IMR-90 (cell line): ENCODE measurements around the gene TRIM28. TPM values are rescaled to one million over a fixed set of nuclear protein-coding genes. Genes with fewer than 3 reads are reported as not detected.

ENCODE experiments used
- ATAC-seq: fragments of 200-7000 bp; cut with Tn5 transposase; 2 replicates; pipeline ENCODE4 v1.9.1; 2020; ENCODE audit warnings: low read depth, mild to moderate bottlenecking, moderate library complexity
- BruUV-seq: library from RNA; stranded (reverse); fragments of 400-500 nt; replicated peaks from 2 replicates; lab custom pipeline; 2021; lab: Mats Ljungman, UMichigan
- CTCF ChIA-PET: fragments of 300-600 bp; formaldehyde crosslinking; extraction: SDS; loops from one replicate; lab custom pipeline; 2021; ENCODE audit warnings: antibody characterized with exemption; lab: Yijun Ruan, JAX
- POLR2A ChIA-PET: fragments of 300-600 bp; sonication (Branson Sonifier 250); formaldehyde crosslinking; loops from one replicate; lab custom pipeline; 2022; ENCODE audit warnings: antibody characterized with exemption; ENCODE audit not compliant: unreplicated experiment; lab: Charles Lee
- DNase-seq: peaks from one replicate; pipeline ENCODE4 v3.0.0; 2013
- H2AFZ ChIP-seq: replicated peaks from 2 replicates; pipeline ENCODE3; 2013; ENCODE audit warnings: low read length, mild to moderate bottlenecking; ENCODE audit not compliant: poor library complexity
- H2AK5ac ChIP-seq: 2 replicates; pipeline ENCODE4 v1.6.1; 2013; ENCODE audit warnings: low read depth, low read length, inconsistent platforms
- H2AK9ac ChIP-seq: replicated peaks from 2 replicates; pipeline ENCODE3; 2013; ENCODE audit warnings: mild to moderate bottlenecking, low read depth, low read length, moderate library complexity; ENCODE audit not compliant: poor library complexity
- H2BK120ac ChIP-seq: 2 replicates; pipeline ENCODE4 v1.6.1; 2013; ENCODE audit warnings: low read depth, low read length, inconsistent platforms
- H2BK15ac ChIP-seq: 3 replicates; pipeline ENCODE4 v1.6.1; 2013; ENCODE audit warnings: low read depth, low read length, inconsistent platforms
- H2BK20ac ChIP-seq: 2 replicates; pipeline ENCODE4 v1.6.1; 2013; ENCODE audit warnings: low read depth, mild to moderate bottlenecking, inconsistent platforms, low read length, moderate library complexity
- H2BK5ac ChIP-seq: 2 replicates; pipeline ENCODE4 v1.6.1; 2013; ENCODE audit warnings: mild to moderate bottlenecking, low read depth, low read length, inconsistent platforms; ENCODE audit not compliant: poor library complexity, severe bottlenecking
- H3K14ac ChIP-seq: replicated peaks from 2 replicates; pipeline ENCODE4 v1.6.1; 2013; ENCODE audit warnings: low read depth, low read length, inconsistent platforms
- H3K18ac ChIP-seq: 2 replicates; pipeline ENCODE4 v1.6.1; 2013; ENCODE audit warnings: low read depth, low read length, control low read depth
- H3K23ac ChIP-seq: 2 replicates; pipeline ENCODE4 v1.6.1; 2013; ENCODE audit warnings: low read depth, low read length, inconsistent platforms
- H3K27ac ChIP-seq: 2 replicates; pipeline ENCODE4 v1.5.1; 2013; ENCODE audit warnings: mild to moderate bottlenecking, control low read depth, low read length; ENCODE audit not compliant: insufficient read depth
- H3K27me3 ChIP-seq: 2 replicates; pipeline ENCODE4 v1.6.1; 2013; ENCODE audit warnings: low read length; ENCODE audit not compliant: control insufficient read depth, insufficient read depth
- H3K36me3 ChIP-seq: 2 replicates; pipeline ENCODE4 v1.6.1; 2013; ENCODE audit warnings: low read length, mixed read lengths; ENCODE audit not compliant: control insufficient read depth, insufficient read depth
- H3K4ac ChIP-seq: 2 replicates; pipeline ENCODE4 v1.6.1; 2013; ENCODE audit warnings: low read depth, low read length, inconsistent platforms
- H3K4me1 ChIP-seq: 2 replicates; pipeline ENCODE4 v1.6.1; 2013; ENCODE audit warnings: low read length, mixed read lengths; ENCODE audit not compliant: control insufficient read depth, insufficient read depth
- H3K4me2 ChIP-seq: 2 replicates; pipeline ENCODE4 v1.6.1; 2013; ENCODE audit warnings: low read depth, mild to moderate bottlenecking, control low read depth, low read length, moderate library complexity
- H3K4me3 ChIP-seq: 2 replicates; pipeline ENCODE4 v1.5.1; 2013; ENCODE audit warnings: low read depth, mild to moderate bottlenecking, control low read depth, low read length, moderate library complexity; ENCODE audit not compliant: insufficient read depth
- H3K56ac ChIP-seq: 2 replicates; pipeline ENCODE4 v1.6.1; 2013; ENCODE audit warnings: low read length, inconsistent platforms; ENCODE audit not compliant: insufficient read depth; ENCODE audit errors: extremely low read depth
- H3K79me1 ChIP-seq, 2 experiments: 2 replicates each; pipeline ENCODE4 v1.6.1; 2013; ENCODE audit warnings: low read length in 2 of 2, inconsistent platforms in 1 of 2, low read depth in 1 of 2
- H3K9ac ChIP-seq: 2 replicates; pipeline ENCODE4 v1.6.1; 2013; ENCODE audit warnings: low read depth, low read length, control low read depth
- H3K9me1 ChIP-seq: 2 replicates; pipeline ENCODE4 v1.6.1; 2013; ENCODE audit warnings: low read length, inconsistent platforms; ENCODE audit not compliant: insufficient read depth
- H3K9me3 ChIP-seq: 2 replicates; pipeline ENCODE4 v1.6.1; 2013; ENCODE audit warnings: low read length; ENCODE audit not compliant: control insufficient read depth, insufficient read depth
- H4K20me1 ChIP-seq: 2 replicates; pipeline ENCODE4 v1.6.1; 2013; ENCODE audit warnings: low read length, inconsistent platforms; ENCODE audit not compliant: insufficient read depth
- H4K5ac ChIP-seq: 2 replicates; pipeline ENCODE4 v1.6.1; 2013; ENCODE audit warnings: mild to moderate bottlenecking, low read depth, low read length, control low read depth
- H4K8ac ChIP-seq, 2 experiments: 2 replicates each; pipeline ENCODE4 v1.6.1; 2013; ENCODE audit warnings: low read depth in 2 of 2, low read length in 2 of 2, control low read depth in 1 of 2, inconsistent platforms in 1 of 2
- H4K91ac ChIP-seq: 2 replicates; pipeline ENCODE4 v1.6.1; 2013; ENCODE audit warnings: low read depth, low read length, inconsistent platforms; ENCODE audit not compliant: insufficient read depth
- MAFK ChIP-seq: IDR thresholded peaks from 2 replicates; pipeline ENCODE4 v1.6.1; 2012; ENCODE audit warnings: low read depth, low read length, improper control_type of control experiment
- RAD21 ChIP-seq: IDR thresholded peaks from 2 replicates; pipeline ENCODE4 v1.6.1; 2012; ENCODE audit warnings: low read length, improper control_type of control experiment
- SMC3 ChIP-seq: fragments of 150-350 bp; IDR thresholded peaks from 2 replicates; pipeline ENCODE4 v1.6.1; 2016; ENCODE audit warnings: low read depth, mild to moderate bottlenecking, antibody characterized with exemption, low read length, moderate library complexity
- WGBS, 2 experiments: methylation state at CpG; one replicate each; pipeline versions ENCODE4 v1.1.5 to v1.1.7; 2013; ENCODE audit warnings: missing lambda C conversion rate in 2 of 2; ENCODE audit not compliant: insufficient read length in 1 of 2; ENCODE audit errors: extremely low coverage in 2 of 2; 5-methylcytosine and 5-hydroxymethylcytosine counted together
- dilution Hi-C: fragments of 300-500 bp; cut with HindIII; formaldehyde crosslinking; loops from one replicate; pipeline ENCODE4 v1.14.3; 2018; ENCODE audit warnings: low sequenced_read_pairs; ENCODE audit not compliant: unreplicated experiment
- in situ Hi-C: fragments of 300-500 bp; cut with MboI; formaldehyde crosslinking; loops from 3 replicates; pipeline ENCODE4 v1.14.3; 2019; ENCODE audit warnings: low sequenced_read_pairs, inconsistent platforms, mixed read lengths
- intact Hi-C: fragments of 100-400 bp; cut with micrococcal nuclease; formaldehyde crosslinking; loops from 2 replicates; pipeline ENCODE4 v1.10.0; 2022
- polyA plus RNA-seq, 3 experiments: library from polyadenylated mRNA; depleted of rRNA; stranded (reverse); fragments of >200 nt; gene quantifications; 2 replicates each; pipeline ENCODE4 v1.2.3, GENCODE V29; 2012; ENCODE audit warnings: low replicate concordance in 1 of 3
- total RNA-seq: library from RNA; depleted of rRNA; stranded (reverse); fragments of >200 nt; gene quantifications from 2 replicates; pipeline ENCODE4 v1.2.3, GENCODE V29; 2012

Gene TRIM28
- total and polyA plus RNA-seq, 2 of the 4 experiments (the other 2 are of a cell fraction): 349 to 465 TPM

DNA sequence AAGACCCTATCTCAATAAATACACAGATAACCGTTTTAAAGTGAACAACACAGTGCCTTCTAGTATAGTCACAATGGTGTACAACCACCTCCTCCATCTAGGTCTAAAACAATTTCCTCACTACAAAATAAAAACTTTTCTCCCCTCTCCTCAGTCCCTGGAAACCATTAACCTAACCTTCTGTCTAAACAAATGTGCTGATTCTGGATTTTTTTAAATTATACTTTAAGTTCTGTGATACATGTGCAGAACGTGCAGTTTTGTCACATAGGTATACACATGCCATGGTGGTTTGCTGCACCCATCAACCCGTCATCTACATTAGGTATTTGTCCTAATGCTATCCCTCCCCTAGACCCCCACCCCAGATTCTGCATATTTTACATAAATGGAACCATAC, 14.5 kb upstream of the TRIM28 start:
- POLR2A ChIA-PET: no interaction called here
- intact Hi-C loops: no loop called here
- Histone ChIP-seq H3K4me1 (no peaks in the 10 kb centered on the region), H2BK5ac (no peak overlapping the region), H2BK20ac (no peak overlapping the region), H2AK5ac (no peak overlapping the region), H4K8ac (no peak overlapping the region), H4K5ac (no peak overlapping the region), H3K4ac (no peak overlapping the region), H3K27ac (no peak overlapping the region), H3K36me3 (no peaks in the 10 kb centered on the region), H3K56ac (no peak overlapping the region; the same call in 1 of the 2 replicates), H4K20me1 (no peaks in the 10 kb centered on the region), H3K27me3 (peaks cover 24% of the 10 kb centered on the region), H2BK120ac (no peak overlapping the region), H3K9ac (no peak overlapping the region), H3K18ac (no peak overlapping the region), H3K79me1 (no peaks in the 10 kb centered on the region), H2BK15ac (no peak overlapping the region), H2AK9ac (no peak overlapping the region), H3K9me1 (no peaks in the 10 kb centered on the region), H2AFZ (no peak overlapping the region), H3K4me2 (no peak overlapping the region), H3K4me3 (no peak overlapping the region), H3K14ac (no peak overlapping the region), H4K91ac (no peak overlapping the region), H3K9me3 (0 out of 2 replicates have a peak, but pooled peaks cover 2% of the 10 kb centered on the region), H3K23ac (no peak overlapping the region)
- no peak for DNase-seq
- dilution Hi-C loops: no loop called here
- no CpG with 5 or more reads among the region's 3 CpGs for WGBS, 2 experiments
- in situ Hi-C loops: no loop called here
- CTCF ChIA-PET: no interaction called here
- no peak for ATAC-seq
- BruUV-seq: no TSS peak
- TF ChIP-seq SMC3 (no peak), RAD21 (no peak), MAFK (0 out of 2 replicates have a peak, but pooled peaks have one; percentile 24)
